ENCODE measurements around the gene PC.

DNA sequence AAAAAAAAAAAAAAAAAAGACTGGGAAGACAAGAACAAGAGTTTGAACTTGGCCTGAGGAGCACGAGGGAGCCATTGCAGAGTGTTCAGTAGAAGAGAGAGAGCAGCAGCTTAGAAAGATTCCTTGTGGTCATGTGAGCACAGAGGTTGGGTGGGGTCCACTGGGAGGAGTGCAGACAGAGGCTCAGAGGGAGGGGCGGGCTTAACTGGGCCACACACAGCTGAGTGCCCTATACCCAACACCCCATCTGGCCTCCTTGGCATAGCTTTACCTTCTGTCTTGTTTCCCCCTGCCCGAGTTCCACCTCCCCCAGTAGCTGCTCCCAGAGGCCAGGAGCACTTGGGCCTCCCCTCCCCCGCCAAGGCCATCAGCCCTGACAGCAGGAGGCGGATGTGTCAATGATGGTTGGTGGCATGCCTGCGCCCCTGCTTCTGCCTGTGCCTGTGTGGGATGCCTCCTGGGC lies 29.0 kb upstream of the PC start:
- TF ChIP-seq, protein P1, sequence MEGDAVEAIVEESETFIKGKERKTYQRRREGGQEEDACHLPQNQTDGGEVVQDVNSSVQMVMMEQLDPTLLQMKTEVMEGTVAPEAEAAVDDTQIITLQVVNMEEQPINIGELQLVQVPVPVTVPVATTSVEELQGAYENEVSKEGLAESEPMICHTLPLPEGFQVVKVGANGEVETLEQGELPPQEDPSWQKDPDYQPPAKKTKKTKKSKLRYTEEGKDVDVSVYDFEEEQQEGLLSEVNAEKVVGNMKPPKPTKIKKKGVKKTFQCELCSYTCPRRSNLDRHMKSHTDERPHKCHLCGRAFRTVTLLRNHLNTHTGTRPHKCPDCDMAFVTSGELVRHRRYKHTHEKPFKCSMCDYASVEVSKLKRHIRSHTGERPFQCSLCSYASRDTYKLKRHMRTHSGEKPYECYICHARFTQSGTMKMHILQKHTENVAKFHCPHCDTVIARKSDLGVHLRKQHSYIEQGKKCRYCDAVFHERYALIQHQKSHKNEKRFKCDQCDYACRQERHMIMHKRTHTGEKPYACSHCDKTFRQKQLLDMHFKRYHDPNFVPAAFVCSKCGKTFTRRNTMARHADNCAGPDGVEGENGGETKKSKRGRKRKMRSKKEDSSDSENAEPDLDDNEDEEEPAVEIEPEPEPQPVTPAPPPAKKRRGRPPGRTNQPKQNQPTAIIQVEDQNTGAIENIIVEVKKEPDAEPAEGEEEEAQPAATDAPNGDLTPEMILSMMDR (IDR thresholded peaks at IDR 0.05 in 8 of 11, conservative IDR thresholded peaks at IDR 0.05 in 3 of 11), result no peak
- no peak for TF ChIP-seq POLR2AphosphoS5 (IDR thresholded peaks at IDR 0.05)
